ENCODE results near the gene MED26. TPM values are rescaled to one million over a fixed set of nuclear protein-coding genes. Genes with fewer than 3 reads are reported as not detected.

Gene MED26
- total and polyA plus RNA-seq, 10 of the 15 experiments (the other 5 are each of a cell fraction or from before 2014, with no cell fraction given), result 1.1 to 21.4 (median 9.7) TPM

- TF ChIP-seq, protein P1, sequence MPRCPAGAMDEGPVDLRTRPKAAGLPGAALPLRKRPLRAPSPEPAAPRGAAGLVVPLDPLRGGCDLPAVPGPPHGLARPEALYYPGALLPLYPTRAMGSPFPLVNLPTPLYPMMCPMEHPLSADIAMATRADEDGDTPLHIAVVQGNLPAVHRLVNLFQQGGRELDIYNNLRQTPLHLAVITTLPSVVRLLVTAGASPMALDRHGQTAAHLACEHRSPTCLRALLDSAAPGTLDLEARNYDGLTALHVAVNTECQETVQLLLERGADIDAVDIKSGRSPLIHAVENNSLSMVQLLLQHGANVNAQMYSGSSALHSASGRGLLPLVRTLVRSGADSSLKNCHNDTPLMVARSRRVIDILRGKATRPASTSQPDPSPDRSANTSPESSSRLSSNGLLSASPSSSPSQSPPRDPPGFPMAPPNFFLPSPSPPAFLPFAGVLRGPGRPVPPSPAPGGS (IDR thresholded peaks at IDR 0.05; ENCODE audit: borderline replicate concordance, insufficient read depth, low read depth, low read length, poor library complexity, severe bottlenecking), result no peak
- TF ChIP-seq BRCA1 (IDR thresholded peaks at IDR 0.05; ENCODE audit: low read depth, low read length) (peak; percentile 55), SMARCA5 (IDR thresholded peaks at IDR 0.05) (peak; percentile 85; the same call in 1 of the 2 replicates), STAT1 (conservative IDR thresholded peaks at IDR 0.05) (no peak), CEBPZ (IDR thresholded peaks at IDR 0.05; ENCODE audit: low read depth, low read length) (no peak), SP1 (IDR thresholded peaks at IDR 0.05; ENCODE audit: low read depth, low read length) (no peak), ZZZ3 (IDR thresholded peaks at IDR 0.05; ENCODE audit: control insufficient read depth, insufficient read length, low read depth) (no peak), PML (IDR thresholded peaks at IDR 0.05; ENCODE audit: low read length) (peak; percentile 78; the same call in 1 of the 2 replicates), RELA (IDR thresholded peaks at IDR 0.05; ENCODE audit: borderline replicate concordance, partially characterized antibody) (no peak), TCF7 (IDR thresholded peaks at IDR 0.05; ENCODE audit: borderline replicate concordance) (no peak), HDGF (IDR thresholded peaks at IDR 0.05) (peak; percentile 87)
- TF ChIP-seq, protein P2, sequence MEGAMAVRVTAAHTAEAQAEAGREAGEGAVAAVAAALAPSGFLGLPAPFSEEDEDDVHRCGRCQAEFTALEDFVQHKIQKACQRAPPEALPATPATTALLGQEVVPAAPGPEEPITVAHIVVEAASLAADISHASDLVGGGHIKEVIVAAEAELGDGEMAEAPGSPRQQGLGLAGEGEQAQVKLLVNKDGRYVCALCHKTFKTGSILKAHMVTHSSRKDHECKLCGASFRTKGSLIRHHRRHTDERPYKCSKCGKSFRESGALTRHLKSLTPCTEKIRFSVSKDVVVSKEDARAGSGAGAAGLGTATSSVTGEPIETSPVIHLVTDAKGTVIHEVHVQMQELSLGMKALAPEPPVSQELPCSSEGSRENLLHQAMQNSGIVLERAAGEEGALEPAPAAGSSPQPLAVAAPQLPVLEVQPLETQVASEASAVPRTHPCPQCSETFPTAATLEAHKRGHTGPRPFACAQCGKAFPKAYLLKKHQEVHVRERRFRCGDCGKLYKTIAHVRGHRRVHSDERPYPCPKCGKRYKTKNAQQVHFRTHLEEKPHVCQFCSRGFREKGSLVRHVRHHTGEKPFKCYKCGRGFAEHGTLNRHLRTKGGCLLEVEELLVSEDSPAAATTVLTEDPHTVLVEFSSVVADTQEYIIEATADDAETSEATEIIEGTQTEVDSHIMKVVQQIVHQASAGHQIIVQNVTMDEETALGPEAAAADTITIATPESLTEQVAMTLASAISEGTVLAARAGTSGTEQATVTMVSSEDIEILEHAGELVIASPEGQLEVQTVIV (IDR thresholded peaks at IDR 0.05; ENCODE audit: borderline replicate concordance, partially characterized antibody), result peak; percentile 99
- TF ChIP-seq, protein P3, sequence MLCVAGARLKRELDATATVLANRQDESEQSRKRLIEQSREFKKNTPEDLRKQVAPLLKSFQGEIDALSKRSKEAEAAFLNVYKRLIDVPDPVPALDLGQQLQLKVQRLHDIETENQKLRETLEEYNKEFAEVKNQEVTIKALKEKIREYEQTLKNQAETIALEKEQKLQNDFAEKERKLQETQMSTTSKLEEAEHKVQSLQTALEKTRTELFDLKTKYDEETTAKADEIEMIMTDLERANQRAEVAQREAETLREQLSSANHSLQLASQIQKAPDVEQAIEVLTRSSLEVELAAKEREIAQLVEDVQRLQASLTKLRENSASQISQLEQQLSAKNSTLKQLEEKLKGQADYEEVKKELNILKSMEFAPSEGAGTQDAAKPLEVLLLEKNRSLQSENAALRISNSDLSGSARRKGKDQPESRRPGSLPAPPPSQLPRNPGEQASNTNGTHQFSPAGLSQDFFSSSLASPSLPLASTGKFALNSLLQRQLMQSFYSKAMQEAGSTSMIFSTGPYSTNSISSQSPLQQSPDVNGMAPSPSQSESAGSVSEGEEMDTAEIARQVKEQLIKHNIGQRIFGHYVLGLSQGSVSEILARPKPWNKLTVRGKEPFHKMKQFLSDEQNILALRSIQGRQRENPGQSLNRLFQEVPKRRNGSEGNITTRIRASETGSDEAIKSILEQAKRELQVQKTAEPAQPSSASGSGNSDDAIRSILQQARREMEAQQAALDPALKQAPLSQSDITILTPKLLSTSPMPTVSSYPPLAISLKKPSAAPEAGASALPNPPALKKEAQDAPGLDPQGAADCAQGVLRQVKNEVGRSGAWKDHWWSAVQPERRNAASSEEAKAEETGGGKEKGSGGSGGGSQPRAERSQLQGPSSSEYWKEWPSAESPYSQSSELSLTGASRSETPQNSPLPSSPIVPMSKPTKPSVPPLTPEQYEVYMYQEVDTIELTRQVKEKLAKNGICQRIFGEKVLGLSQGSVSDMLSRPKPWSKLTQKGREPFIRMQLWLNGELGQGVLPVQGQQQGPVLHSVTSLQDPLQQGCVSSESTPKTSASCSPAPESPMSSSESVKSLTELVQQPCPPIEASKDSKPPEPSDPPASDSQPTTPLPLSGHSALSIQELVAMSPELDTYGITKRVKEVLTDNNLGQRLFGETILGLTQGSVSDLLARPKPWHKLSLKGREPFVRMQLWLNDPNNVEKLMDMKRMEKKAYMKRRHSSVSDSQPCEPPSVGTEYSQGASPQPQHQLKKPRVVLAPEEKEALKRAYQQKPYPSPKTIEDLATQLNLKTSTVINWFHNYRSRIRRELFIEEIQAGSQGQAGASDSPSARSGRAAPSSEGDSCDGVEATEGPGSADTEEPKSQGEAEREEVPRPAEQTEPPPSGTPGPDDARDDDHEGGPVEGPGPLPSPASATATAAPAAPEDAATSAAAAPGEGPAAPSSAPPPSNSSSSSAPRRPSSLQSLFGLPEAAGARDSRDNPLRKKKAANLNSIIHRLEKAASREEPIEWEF (IDR thresholded peaks at IDR 0.05; ENCODE audit: insufficient replicate concordance, low read depth, low read length), result no peak
- TF ChIP-seq, protein P4, sequence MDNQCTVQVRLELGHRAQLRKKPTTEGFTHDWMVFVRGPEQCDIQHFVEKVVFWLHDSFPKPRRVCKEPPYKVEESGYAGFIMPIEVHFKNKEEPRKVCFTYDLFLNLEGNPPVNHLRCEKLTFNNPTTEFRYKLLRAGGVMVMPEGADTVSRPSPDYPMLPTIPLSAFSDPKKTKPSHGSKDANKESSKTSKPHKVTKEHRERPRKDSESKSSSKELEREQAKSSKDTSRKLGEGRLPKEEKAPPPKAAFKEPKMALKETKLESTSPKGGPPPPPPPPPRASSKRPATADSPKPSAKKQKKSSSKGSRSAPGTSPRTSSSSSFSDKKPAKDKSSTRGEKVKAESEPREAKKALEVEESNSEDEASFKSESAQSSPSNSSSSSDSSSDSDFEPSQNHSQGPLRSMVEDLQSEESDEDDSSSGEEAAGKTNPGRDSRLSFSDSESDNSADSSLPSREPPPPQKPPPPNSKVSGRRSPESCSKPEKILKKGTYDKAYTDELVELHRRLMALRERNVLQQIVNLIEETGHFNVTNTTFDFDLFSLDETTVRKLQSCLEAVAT (IDR thresholded peaks at IDR 0.05), result no peak
Measured at GRCh38 chr19:16542045-16542909, 85.7 kb downstream of the MED26 start, which contains the start of gene CHERP (continued).

All from GM12878 (cell line).